ENCODE data around the gene TOLLIP.

GRCh38 chr11:1317432-1317831 is 8.0 kb upstream of the TOLLIP start:
- TF ChIP-seq POLR2AphosphoS5 (IDR thresholded peaks at IDR 0.05) (no peak), CTCF (IDR thresholded peaks at IDR 0.05) (no peak), POLR2A (IDR thresholded peaks at IDR 0.05) (no peak)
